Activated T-cell treated with anti-CD3 and anti-CD28 coated beads, Interleukin-2, amount 50 U/mL, for 72 hours (primary cell): ENCODE data around the gene LMTK3. TPM values are rescaled to one million over a fixed set of nuclear protein-coding genes. Genes with fewer than 3 reads are reported as not detected.

Source experiments
- ATAC-seq, 2 donors: fragments of 150-1000 bp; cut with Tn5 transposase; replicated peaks in 1 of 2; 2 replicates each; pipeline ENCODE4 v1.10.0; 2021; ENCODE audit warnings: moderate library complexity in 2 of 2, mild to moderate bottlenecking in 1 of 2
- DNase-seq, 2 donors: peaks; one replicate each; pipeline ENCODE4 v3.0.0; 2021 to 2022; ENCODE audit warnings: mixed read lengths in 1 of 2
- H3K27ac Mint-ChIP-seq: one replicate; pipeline ENCODE4 v1.8.0; 2022; ENCODE audit warnings: mild to moderate bottlenecking, moderate library complexity, mixed read lengths
- H3K27me3 Mint-ChIP-seq: one replicate; pipeline ENCODE4 v1.8.0; 2022; ENCODE audit warnings: low read depth, mixed read lengths
- H3K36me3 Mint-ChIP-seq, 2 donors: one replicate each; pipeline ENCODE4 v1.8.0; 2022; ENCODE audit warnings: mixed read lengths in 2 of 2, mild to moderate bottlenecking in 1 of 2; ENCODE audit not compliant: insufficient read depth in 2 of 2
- H3K4me1 Mint-ChIP-seq: one replicate; pipeline ENCODE4 v1.8.0; 2022; ENCODE audit warnings: low read depth, mixed read lengths
- H3K4me3 Mint-ChIP-seq, 2 donors: one replicate each; pipeline ENCODE4 v1.8.0; 2022; ENCODE audit warnings: mild to moderate bottlenecking in 2 of 2, mixed read lengths in 2 of 2, moderate library complexity in 2 of 2
- H3K9me3 Mint-ChIP-seq, 2 donors: one replicate each; pipeline ENCODE4 v1.8.0; 2022; ENCODE audit warnings: mixed read lengths in 2 of 2
- total RNA-seq, 2 donors: library from RNA; stranded (reverse); gene quantifications; one replicate each; pipeline ENCODE4 v1.2.3, GENCODE V29; 2022

Gene LMTK3
- total RNA-seq, 2 donors from 2014 or later = 6.0 to 6.6 TPM

DNA sequence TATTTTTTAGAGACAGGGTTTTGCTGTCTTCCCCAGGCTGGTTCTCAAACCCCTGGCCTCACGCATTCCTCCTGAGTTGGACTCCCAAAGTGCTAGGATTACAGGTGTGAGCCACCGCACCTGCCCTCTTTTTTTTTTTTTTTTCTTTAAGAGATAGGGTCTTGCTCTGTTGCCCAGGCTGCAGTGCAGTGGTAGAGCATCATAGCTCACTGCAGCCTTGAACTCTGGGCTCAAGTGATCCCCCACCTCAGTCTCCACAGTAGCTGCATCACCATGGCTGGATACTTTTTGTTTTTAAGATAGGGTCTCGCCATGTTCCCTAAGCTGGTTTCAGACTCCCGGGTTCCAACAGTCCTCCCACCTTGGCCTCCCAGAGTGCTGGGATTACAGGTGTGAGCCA lies 54.8 kb downstream of the LMTK3 start:
- no peak for DNase-seq

GRCh38 chr19:48455908-48456562 lies 55.6 kb downstream of the LMTK3 start:
- DNase-seq (no peak), ATAC-seq (peak in 1 of 2 donors; percentile 18)
- peaks cover 0 to 14% of the 10 kb centered on the region in 2 donors for H3K36me3 Mint-ChIP-seq
- no peaks in the 10 kb centered on the region for H3K4me1 Mint-ChIP-seq
- no peaks in the 10 kb centered on the region for H3K27me3 Mint-ChIP-seq
- no peak overlapping the region for H3K4me3 Mint-ChIP-seq
- H3K27ac Mint-ChIP-seq = no peak overlapping the region
- no peaks in the 10 kb centered on the region for H3K9me3 Mint-ChIP-seq

More for the DNA sequence above, 54.8 kb downstream of the LMTK3 start:
- peaks cover 0 to 10% of the 10 kb centered on the region in 2 donors for H3K36me3 Mint-ChIP-seq
- H3K9me3 Mint-ChIP-seq = no peaks in the 10 kb centered on the region
- H3K4me1 Mint-ChIP-seq = no peaks in the 10 kb centered on the region
- H3K27ac Mint-ChIP-seq = no peak overlapping the region
- no peaks in the 10 kb centered on the region for H3K27me3 Mint-ChIP-seq
- H3K4me3 Mint-ChIP-seq = no peak overlapping the region
- no peak for ATAC-seq

GRCh38 chr19:48455171-48455907 lies 56.3 kb downstream of the LMTK3 start, which contains the start of gene KCNJ14:
Gene KCNJ14, plus strand, starts transcription at chr19:48455574. Its CDS starts 6,151 bp downstream, at chr19:48461725.
- Mint-ChIP-seq H3K4me1 (no peaks in the 10 kb centered on the region), H3K4me3 (no peak within 1 kb of the TSS), H3K27me3 (no peaks in the 10 kb centered on the region), H3K36me3 (peaks cover 0 to 14% of the 10 kb centered on the region in 2 donors), H3K27ac (no peak within 1 kb of the TSS), H3K9me3 (no peaks in the 10 kb centered on the region)
- DNase-seq = no peak
- no peak for ATAC-seq

GRCh38 chr19:48454150-48454730 lies 57.4 kb downstream of the LMTK3 start:
- DNase-seq (no peak), ATAC-seq (no peak)
- H3K27me3 Mint-ChIP-seq = no peaks in the 10 kb centered on the region
- H3K9me3 Mint-ChIP-seq = no peaks in the 10 kb centered on the region
- peaks cover 0 to 18% of the 10 kb centered on the region in 2 donors for H3K36me3 Mint-ChIP-seq
- no peak overlapping the region for H3K27ac Mint-ChIP-seq
- H3K4me3 Mint-ChIP-seq = no peak overlapping the region
- H3K4me1 Mint-ChIP-seq = no peaks in the 10 kb centered on the region

GRCh38 chr19:48452289-48453190 lies 59.1 kb downstream of the LMTK3 start:
- no peaks in the 10 kb centered on the region for H3K27me3 Mint-ChIP-seq
- H3K4me1 Mint-ChIP-seq = peaks cover 13% of the 10 kb centered on the region
- no peak overlapping the region for H3K27ac Mint-ChIP-seq
- ATAC-seq (no peak), DNase-seq (no peak)
- no peaks in the 10 kb centered on the region for H3K9me3 Mint-ChIP-seq
- H3K4me3 Mint-ChIP-seq = no peak overlapping the region
- peaks cover 1 to 32% of the 10 kb centered on the region in 2 donors for H3K36me3 Mint-ChIP-seq

DNA sequence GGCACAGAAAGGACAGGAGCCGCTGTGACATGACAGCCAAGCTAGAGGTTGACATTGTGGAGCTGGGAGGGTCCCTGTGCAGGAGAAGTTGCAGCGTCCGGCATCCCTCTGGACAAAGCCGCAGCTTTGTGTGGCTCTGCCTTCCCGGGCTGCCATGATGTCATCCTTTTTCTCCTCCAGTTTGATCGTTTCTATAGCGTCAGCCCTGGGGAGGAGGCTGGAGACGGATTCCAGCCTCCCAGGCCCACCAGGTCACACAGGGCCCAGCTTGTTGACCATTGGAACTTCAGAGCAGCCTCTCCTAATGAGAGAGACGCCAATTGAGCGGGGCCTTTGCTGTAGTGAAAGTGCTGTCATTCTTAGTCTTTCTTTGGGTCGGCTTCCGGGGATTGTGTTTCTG lies 60.0 kb downstream of the LMTK3 start:
- H3K36me3 Mint-ChIP-seq = peaks cover 1 to 29% of the 10 kb centered on the region in 2 donors
- H3K4me1 Mint-ChIP-seq = peaks cover 21% of the 10 kb centered on the region
- ATAC-seq (no peak), DNase-seq (no peak)
- H3K27ac Mint-ChIP-seq = no peak overlapping the region
- no peak overlapping the region for H3K4me3 Mint-ChIP-seq
- no peaks in the 10 kb centered on the region for H3K9me3 Mint-ChIP-seq
- no peaks in the 10 kb centered on the region for H3K27me3 Mint-ChIP-seq

GRCh38 chr19:48450863-48451262 lies 60.8 kb downstream of the LMTK3 start:
- peaks cover 1 to 29% of the 10 kb centered on the region in 2 donors for H3K36me3 Mint-ChIP-seq
- ATAC-seq (no peak), DNase-seq (no peak)
- no peak overlapping the region for H3K27ac Mint-ChIP-seq
- no peaks in the 10 kb centered on the region for H3K9me3 Mint-ChIP-seq
- H3K4me3 Mint-ChIP-seq = no peak overlapping the region
- H3K4me1 Mint-ChIP-seq = peaks cover 25% of the 10 kb centered on the region
- H3K27me3 Mint-ChIP-seq = no peaks in the 10 kb centered on the region

DNA sequence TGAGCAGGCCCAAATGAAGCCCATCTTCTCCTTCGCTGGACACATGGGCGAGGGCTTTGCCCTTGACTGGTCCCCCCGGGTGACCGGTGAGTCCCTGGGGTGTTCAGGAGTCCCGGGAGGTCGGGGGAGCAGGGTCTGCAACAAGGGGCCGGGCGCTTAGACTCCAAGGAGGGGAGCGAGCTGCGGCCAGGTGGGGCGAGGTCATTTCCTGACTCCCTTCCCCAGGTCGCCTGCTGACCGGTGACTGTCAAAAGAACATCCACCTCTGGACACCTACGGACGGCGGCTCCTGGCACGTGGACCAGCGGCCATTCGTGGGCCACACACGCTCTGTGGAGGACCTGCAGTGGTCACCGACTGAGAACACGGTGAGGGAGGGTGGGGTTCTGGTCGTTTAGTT lies 61.2 kb downstream of the LMTK3 start:
- Mint-ChIP-seq H3K4me3 (no peak overlapping the region), H3K4me1 (peaks cover 27% of the 10 kb centered on the region), H3K36me3 (peaks cover 1 to 29% of the 10 kb centered on the region in 2 donors), H3K27ac (no peak overlapping the region), H3K9me3 (no peaks in the 10 kb centered on the region), H3K27me3 (no peaks in the 10 kb centered on the region)
- DNase-seq (no peak), ATAC-seq (no peak)

GRCh38 chr19:48448563-48448962 lies 63.1 kb downstream of the LMTK3 start:
- no peak overlapping the region for H3K27ac Mint-ChIP-seq
- peaks cover 40% of the 10 kb centered on the region for H3K4me1 Mint-ChIP-seq
- peaks cover 7 to 31% of the 10 kb centered on the region in 2 donors for H3K36me3 Mint-ChIP-seq
- DNase-seq (no peak), ATAC-seq (no peak)
- H3K4me3 Mint-ChIP-seq = no peak overlapping the region
- H3K9me3 Mint-ChIP-seq = no peaks in the 10 kb centered on the region
- H3K27me3 Mint-ChIP-seq = peaks cover 12% of the 10 kb centered on the region

DNA sequence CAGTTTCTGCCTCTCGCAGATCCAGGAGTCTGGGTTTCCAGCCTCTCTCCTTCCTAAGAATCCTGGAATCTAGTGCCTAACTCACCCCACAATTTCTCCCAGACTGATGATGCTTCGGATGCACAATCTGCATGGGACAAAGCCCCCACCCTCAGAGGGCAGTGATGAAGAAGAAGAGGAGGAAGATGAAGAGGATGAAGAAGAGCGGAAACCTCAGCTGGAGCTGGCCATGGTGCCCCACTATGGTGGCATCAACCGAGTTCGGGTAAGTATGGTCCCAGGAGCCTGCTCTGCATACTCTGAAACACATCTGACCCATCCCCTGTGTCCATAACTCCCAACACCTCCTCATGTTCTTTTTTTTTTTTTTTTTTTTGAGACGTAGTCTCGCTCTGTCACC lies 65.1 kb downstream of the LMTK3 start:
- H3K27ac Mint-ChIP-seq = peak overlapping the region; percentile 87
- peaks cover 20% of the 10 kb centered on the region for H3K27me3 Mint-ChIP-seq
- ATAC-seq = no peak
- peaks cover 47% of the 10 kb centered on the region for H3K4me1 Mint-ChIP-seq
- H3K36me3 Mint-ChIP-seq = peaks cover 7 to 26% of the 10 kb centered on the region in 2 donors
- no peaks in the 10 kb centered on the region for H3K9me3 Mint-ChIP-seq
- DNase-seq = no peak
- peak overlapping the region; percentile 92 to 93 for H3K4me3 Mint-ChIP-seq

- DNase-seq (peak; percentile 89 to 94), ATAC-seq (peak; percentile 94 to 95)
- Mint-ChIP-seq H3K9me3 (no peaks in the 10 kb centered on the region), H3K4me1 (peaks cover 47% of the 10 kb centered on the region), H3K27ac (peak within 1 kb of the TSS; percentile 87), H3K4me3 (peak within 1 kb of the TSS; percentile 92 to 93), H3K27me3 (peaks cover 27% of the 10 kb centered on the region), H3K36me3 (peaks cover 9 to 22% of the 10 kb centered on the region in 2 donors)
Observed at GRCh38 chr19:48445606-48446481, 65.8 kb downstream of the LMTK3 start, which contains the start of gene GRWD1. Gene GRWD1, plus strand, starts transcription at chr19:48445983. Its CDS starts 23 bp downstream, at chr19:48446006.

DNA sequence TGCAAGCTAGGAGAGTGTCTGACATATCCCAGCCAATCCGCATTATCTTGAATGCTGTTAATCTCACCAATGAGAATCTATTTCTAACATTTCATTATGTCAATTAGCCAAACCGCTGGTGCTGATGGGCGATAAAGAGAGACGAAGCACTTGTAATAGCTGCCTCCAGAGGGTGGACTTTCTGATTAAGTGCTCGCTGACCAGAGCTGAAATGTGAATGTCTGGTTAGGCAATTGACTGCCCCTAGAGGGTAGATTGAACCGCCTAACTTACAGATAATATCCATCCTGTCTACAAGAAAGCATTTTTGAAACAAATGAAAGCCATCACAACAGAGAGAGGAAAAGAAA lies 66.4 kb downstream of the LMTK3 start:
- peak; percentile 28 to 44 for ATAC-seq

More for the DNA sequence above, 66.4 kb downstream of the LMTK3 start:
- Mint-ChIP-seq H3K9me3 (no peaks in the 10 kb centered on the region), H3K27ac (peak overlapping the region; percentile 87), H3K27me3 (peaks cover 27% of the 10 kb centered on the region), H3K4me3 (peak overlapping the region; percentile 92 to 93), H3K36me3 (peaks cover 9 to 22% of the 10 kb centered on the region in 2 donors), H3K4me1 (peaks cover 47% of the 10 kb centered on the region)
- DNase-seq = no peak
